Peyer's patch (tissue), 4 donors: ENCODE results near the gene GRIN3B.

Experiments
- POLR2A ChIP-seq, 2 donors: fragments of 450-650 bp; IDR thresholded peaks; one replicate each; pipeline ENCODE4 v1.5.1; 2017; ENCODE audit warnings: antibody characterized with exemption in 2 of 2, mild to moderate bottlenecking in 2 of 2, moderate library complexity in 2 of 2
- TF ChIP-seq, protein P1 (sequence below), 6 experiments: fragments of 450-650 bp in 4 of 6; fragments of 200-600 bp in 2 of 6; sonication (generic) in 1 of 6; IDR thresholded peaks; one replicate each; pipeline ENCODE4 v1.5.1; 2017 to 2019; ENCODE audit warnings: antibody characterized with exemption in 6 of 6, mild to moderate bottlenecking in 3 of 6, moderate library complexity in 1 of 6

DNA sequence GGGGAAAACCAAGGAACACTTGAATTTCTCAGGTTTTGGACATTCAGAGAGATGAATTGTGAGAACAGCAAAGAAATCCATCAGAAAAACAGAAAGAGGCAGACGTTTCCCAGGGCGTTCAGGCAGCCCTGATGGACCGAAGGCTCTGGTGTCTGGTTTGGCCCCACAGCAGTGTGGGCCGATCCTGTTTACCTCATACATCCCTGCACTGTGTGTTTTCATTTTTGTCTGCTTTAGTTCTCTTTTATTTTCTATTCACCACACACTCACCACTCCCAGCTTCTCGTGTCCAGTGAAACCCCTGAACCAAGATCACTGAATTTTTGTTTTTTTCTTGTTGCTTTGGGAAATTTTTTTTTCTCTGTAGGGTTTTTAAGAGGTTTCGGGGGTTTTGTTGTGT, 27.9 kb upstream of the GRIN3B start:
- TF ChIP-seq, protein P1, sequence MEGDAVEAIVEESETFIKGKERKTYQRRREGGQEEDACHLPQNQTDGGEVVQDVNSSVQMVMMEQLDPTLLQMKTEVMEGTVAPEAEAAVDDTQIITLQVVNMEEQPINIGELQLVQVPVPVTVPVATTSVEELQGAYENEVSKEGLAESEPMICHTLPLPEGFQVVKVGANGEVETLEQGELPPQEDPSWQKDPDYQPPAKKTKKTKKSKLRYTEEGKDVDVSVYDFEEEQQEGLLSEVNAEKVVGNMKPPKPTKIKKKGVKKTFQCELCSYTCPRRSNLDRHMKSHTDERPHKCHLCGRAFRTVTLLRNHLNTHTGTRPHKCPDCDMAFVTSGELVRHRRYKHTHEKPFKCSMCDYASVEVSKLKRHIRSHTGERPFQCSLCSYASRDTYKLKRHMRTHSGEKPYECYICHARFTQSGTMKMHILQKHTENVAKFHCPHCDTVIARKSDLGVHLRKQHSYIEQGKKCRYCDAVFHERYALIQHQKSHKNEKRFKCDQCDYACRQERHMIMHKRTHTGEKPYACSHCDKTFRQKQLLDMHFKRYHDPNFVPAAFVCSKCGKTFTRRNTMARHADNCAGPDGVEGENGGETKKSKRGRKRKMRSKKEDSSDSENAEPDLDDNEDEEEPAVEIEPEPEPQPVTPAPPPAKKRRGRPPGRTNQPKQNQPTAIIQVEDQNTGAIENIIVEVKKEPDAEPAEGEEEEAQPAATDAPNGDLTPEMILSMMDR (IDR thresholded peaks at IDR 0.05) = no peak
- TF ChIP-seq POLR2A (IDR thresholded peaks at IDR 0.05) = no peak
